Colon (tissue), 2 donors: Measurements from ENCODE around the gene IL31RA.
A peak's percentile ranks its signal among the peaks of the same experiment; 100 is the strongest.
"Not testable (repeated sequence)": the region's sequence is repeated elsewhere in the genome, so short reads cannot be mapped to it uniquely, and the experiment has no call there.

Experiments
- FAIRE-seq: peaks from 2 replicates; lab custom pipeline; 2012; peaks lifted over from hg19 to GRCh38; lab: Jason Lieb, UNC
- donor health status: control.
- donor health status: control.

The IL31RA gene

GRCh38 chr5:55926476-55926875, 75.3 kb downstream of the IL31RA start:
- no peak for FAIRE-seq

DNA sequence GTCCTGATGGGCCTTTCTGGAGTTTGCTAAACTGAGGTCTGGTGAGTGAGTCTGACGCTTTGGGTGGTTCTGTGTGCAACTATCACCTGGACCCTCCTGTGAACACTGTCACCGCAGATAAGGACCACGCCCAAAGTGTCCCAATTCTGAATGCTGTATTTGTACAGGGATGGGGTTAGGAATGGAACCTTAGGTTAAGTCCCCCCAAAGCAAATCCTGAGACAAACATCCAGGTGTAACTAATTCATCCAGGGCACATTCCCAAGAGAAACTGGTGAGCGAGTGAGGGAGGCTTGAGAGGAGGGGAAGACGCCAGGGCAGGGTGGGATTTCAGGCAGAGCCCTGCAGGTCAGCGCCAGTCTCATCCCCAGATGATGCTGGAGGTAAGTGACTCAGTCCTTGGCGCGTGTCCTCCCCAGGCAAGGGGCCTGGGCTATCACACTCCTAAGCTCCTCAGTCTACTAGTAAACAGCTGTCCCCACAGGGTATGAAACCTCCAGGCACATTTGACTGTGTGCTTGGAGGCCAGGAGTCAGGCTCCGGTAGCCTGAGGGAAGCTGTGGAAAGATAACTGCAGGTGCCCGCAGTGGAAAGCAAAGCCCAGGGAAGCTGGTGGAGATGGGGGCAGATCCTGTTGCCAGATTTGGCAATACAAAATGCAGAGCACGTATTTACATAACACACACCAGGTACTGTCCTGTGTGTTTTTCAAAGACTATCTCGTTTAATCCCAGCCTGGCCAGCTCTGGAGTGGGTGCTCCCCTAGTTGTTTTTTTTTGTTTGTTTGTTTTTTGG, 76.9 kb downstream of the IL31RA start:
- FAIRE-seq: no peak

DNA sequence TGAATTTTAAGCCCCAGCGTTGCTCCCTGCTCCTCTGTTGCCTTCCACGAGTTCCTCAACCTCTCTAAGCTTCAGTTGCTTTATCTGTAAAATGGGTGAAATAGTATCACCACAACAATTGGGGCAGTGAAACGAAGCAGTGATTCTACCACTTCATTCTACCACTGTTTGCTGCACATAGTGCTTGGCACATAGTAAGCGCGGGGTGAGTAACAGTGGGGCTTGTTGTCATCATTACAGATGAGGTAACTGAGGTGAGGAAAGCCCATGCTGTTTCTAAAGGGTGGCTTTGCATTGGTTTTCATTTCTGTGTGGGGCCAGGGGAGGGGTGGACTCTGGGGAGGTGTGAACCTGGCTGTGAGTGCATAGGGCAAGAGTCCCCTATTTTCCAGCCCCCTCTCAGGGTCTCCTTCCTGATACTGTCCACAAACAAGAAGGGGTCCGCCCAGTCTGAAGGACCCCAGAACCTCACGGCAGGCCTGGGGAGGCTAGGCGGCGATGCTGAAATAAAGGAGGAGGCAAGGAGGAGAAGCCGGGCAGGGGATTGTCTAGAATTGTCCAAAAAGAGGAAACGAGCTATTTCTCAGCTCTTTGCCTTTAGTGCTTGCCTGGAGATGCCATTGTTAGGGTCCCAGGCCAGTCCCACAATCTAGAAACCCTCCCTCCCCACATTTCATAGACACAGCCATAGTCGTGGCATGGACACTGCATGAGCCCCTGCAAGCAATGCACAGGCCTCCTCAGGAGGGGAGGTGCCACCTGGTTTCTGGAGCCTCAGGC, 78.1 kb downstream of the IL31RA start:
- FAIRE-seq: no peak

GRCh38 chr5:55932700-55933099, 81.5 kb downstream of the IL31RA start:
- FAIRE-seq: no peak

DNA sequence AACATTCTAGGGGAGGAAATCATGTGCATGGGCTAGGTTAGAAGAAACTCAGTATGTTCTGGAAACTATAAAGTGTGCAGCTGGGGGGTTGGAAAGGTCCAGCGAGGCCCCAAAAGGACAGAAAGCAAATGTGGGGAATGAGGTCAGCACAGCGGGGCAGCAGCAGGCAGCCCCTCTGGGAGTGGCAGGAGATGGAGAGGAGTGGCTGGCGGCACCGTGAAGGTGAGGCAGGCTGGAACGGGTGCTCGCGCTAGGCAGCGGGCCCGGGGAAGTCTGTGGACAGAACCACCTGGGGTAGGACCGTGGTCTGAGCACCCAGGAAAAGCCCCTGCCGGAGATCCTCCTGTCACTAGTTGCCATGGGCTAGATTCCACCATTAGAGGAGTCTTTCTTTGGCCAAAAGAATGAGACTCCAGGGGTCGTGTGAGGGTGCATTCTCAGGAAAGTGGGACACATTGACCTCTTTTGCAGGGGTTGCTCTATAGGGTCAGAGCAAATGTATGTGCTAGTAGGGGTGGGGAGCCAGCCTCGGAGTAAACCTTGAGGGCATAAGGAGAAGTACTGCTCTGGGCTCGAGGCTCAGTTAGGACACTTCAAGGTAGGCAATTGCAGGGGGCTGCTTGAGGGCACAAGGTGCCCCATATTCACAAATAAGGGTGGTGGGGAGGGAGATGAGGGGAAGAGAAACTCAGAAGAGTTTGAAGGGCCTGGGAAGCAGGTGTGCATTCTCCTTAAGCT, 82.4 kb downstream of the IL31RA start:
- no peak for FAIRE-seq

DNA sequence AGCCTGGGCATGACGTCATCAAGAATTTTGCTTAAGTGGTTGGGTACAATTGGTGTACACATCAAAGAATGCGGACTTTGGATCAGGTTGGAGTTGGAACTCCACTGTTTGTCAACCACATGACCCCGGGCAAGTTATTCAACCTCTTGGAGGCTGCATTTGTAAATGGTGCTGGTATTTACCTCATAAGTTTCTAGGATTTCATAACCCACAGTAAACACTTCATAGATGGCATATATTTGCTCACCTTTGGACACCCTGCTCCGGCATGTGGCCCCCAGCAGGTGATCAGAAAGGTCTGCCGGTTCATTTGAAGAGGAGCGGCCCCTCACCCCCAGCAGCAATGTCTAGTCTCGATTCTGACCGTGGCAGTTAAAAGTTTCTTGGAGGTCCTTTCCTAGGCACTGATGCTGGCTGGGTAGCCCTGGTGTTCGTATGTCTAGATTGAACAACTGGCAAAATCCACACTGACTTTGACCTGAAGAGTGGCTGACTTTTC, 83.0 kb downstream of the IL31RA start:
- FAIRE-seq: no peak

GRCh38 chr5:55934720-55935119, 83.6 kb downstream of the IL31RA start:
- FAIRE-seq: no peak

DNA sequence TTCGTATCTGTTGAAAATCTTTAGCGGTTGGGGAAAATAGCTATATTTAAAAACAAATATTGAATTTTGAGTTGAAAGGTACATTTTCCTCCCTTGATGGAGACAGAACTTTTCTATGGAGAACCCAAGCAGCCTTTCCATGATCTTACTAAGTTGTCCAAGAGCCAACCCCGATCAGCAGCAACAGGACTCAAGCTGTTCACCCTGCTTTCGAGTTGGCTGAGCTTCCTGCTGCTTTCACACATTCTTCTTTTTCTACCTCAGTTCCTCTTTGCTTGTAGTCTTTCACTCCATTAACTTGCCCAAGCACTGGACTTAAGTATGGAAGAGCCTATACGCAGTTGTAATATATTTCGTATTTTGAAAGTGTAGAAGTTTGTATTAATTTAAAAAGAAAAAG, 84.2 kb downstream of the IL31RA start:
- no peak for FAIRE-seq

GRCh38 chr5:55936100-55936693, 85.0 kb downstream of the IL31RA start:
- no peak for FAIRE-seq

GRCh38 chr5:55937598-55937997, 86.4 kb downstream of the IL31RA start:
- peak; percentile 89 for FAIRE-seq

GRCh38 chr5:55941154-55941553, 90.0 kb downstream of the IL31RA start:
- not testable (repeated sequence) for FAIRE-seq

DNA sequence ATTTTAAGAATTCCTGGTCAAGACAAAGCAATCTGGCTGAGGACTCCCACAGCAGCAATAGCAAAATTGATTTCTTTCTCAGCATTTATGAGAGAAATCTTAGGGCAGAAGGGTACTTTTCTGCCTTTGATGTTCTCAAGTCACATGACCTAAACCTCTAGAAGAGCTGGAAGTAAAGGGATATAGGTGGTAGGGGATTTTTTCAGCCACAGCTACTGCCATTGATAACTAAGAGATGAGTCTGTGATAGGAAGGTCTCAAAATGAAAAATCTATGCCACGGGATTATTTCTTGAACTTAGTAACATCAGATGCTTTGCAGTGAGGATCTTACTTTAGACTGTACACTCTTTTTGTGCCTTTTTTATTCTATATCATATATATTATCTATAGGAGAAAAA, 108.1 kb downstream of the IL31RA start:
- no peak for FAIRE-seq

DNA sequence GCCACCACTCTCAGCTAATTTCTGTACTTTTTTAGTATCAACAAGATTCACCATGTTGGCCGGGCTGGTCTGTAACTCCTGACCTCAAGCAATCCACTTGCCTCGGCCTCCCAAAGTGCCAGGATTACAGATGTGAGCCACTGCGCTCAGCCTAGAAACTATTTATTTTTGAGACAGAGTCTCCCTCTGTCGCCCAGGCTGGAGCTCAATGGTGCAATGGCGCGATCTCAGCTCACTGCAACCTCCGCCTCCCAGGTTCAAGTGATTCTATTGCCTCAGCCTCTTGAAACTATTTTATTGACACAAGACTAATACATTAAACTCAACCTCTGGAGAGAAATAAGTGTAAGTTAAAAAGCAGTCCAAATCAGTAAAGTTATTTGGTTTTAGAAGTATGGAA, 109.6 kb downstream of the IL31RA start:
- no peak for FAIRE-seq

- FAIRE-seq: no peak
Observed at GRCh38 chr5:55965525-55965924, 114.4 kb downstream of the IL31RA start.

GRCh38 chr5:55966284-55966683, 115.1 kb downstream of the IL31RA start:
- no peak for FAIRE-seq

- FAIRE-seq: no peak
Observed at GRCh38 chr5:55969956-55970355, 118.8 kb downstream of the IL31RA start.
